ENCODE data around the gene DDX10. TPM values are rescaled to one million over a fixed set of nuclear protein-coding genes. Genes with fewer than 3 reads are reported as not detected.

DDX10 gene
- total RNA-seq, 1 donor from 2014 or later = 67.4 TPM

- no peak for DNase-seq (ENCODE audit: low read depth)
- Histone ChIP-seq H3K27me3 (ENCODE audit: control insufficient read depth, insufficient read depth, low read length) (no peaks in the 10 kb centered on the region), H3K36me3 (ENCODE audit: control insufficient read depth, insufficient read depth, low read length) (no peaks in the 10 kb centered on the region), H3K4me3 (ENCODE audit: low read depth, low read length) (no peak overlapping the region)
- FAIRE-seq = no peak
- TF ChIP-seq CTCF (IDR thresholded peaks at IDR 0.05; ENCODE audit: insufficient read depth, low read length, severe bottlenecking) = no peak
Measured at GRCh38 chr11:108780119-108780518, 115.2 kb downstream of the DDX10 start.

- H3K4me3 ChIP-seq (ENCODE audit: low read depth, low read length) = no peak overlapping the region
- no peak for TF ChIP-seq CTCF (IDR thresholded peaks at IDR 0.05; ENCODE audit: insufficient read depth, low read length, severe bottlenecking)
- no peak for DNase-seq (ENCODE audit: low read depth)
- no peaks in the 10 kb centered on the region for H3K36me3 ChIP-seq (ENCODE audit: control insufficient read depth, insufficient read depth, low read length)
- FAIRE-seq = no peak
- H3K27me3 ChIP-seq (ENCODE audit: control insufficient read depth, insufficient read depth, low read length) = no peaks in the 10 kb centered on the region
Measured at GRCh38 chr11:108781946-108782345, 117.1 kb downstream of the DDX10 start.

GRCh38 chr11:108786281-108786990 lies 121.6 kb downstream of the DDX10 start:
- Histone ChIP-seq H3K27me3 (ENCODE audit: control insufficient read depth, insufficient read depth, low read length) (no peaks in the 10 kb centered on the region), H3K36me3 (ENCODE audit: control insufficient read depth, insufficient read depth, low read length) (no peaks in the 10 kb centered on the region), H3K4me3 (ENCODE audit: low read depth, low read length) (no peak overlapping the region)
- no peak for FAIRE-seq
- peak; percentile 49 for DNase-seq (ENCODE audit: low read depth)
- TF ChIP-seq CTCF (IDR thresholded peaks at IDR 0.05; ENCODE audit: insufficient read depth, low read length, severe bottlenecking) = no peak

- TF ChIP-seq CTCF (IDR thresholded peaks at IDR 0.05; ENCODE audit: insufficient read depth, low read length, severe bottlenecking) = no peak
- no peak overlapping the region for H3K4me3 ChIP-seq (ENCODE audit: low read depth, low read length)
- no peak for DNase-seq (ENCODE audit: low read depth)
- no peaks in the 10 kb centered on the region for H3K27me3 ChIP-seq (ENCODE audit: control insufficient read depth, insufficient read depth, low read length)
- H3K36me3 ChIP-seq (ENCODE audit: control insufficient read depth, insufficient read depth, low read length) = no peaks in the 10 kb centered on the region
- FAIRE-seq = no peak
Measured at GRCh38 chr11:108787105-108787504, 122.2 kb downstream of the DDX10 start.

- Histone ChIP-seq H3K27me3 (ENCODE audit: control insufficient read depth, insufficient read depth, low read length) (no peaks in the 10 kb centered on the region), H3K36me3 (ENCODE audit: control insufficient read depth, insufficient read depth, low read length) (no peaks in the 10 kb centered on the region), H3K4me3 (ENCODE audit: low read depth, low read length) (no peak overlapping the region)
- FAIRE-seq = peak; percentile 66
- peak; percentile 42 for TF ChIP-seq CTCF (IDR thresholded peaks at IDR 0.05; ENCODE audit: insufficient read depth, low read length, severe bottlenecking)
- DNase-seq (ENCODE audit: low read depth) = peak; percentile 40
Measured at GRCh38 chr11:108788565-108789199, 123.8 kb downstream of the DDX10 start.

All from bronchial epithelial cell (primary cell).